HG02642 (cell line): ENCODE results near the gene NAP1L1.

Experiments
- ATAC-seq: cut with Tn5 transposase; IDR thresholded peaks from one replicate; pipeline ENCODE4 v1.9.1; 2021; ENCODE audit warnings: mild to moderate bottlenecking; ENCODE audit not compliant: unreplicated experiment, poor library complexity

Gene NAP1L1

GRCh38 chr12:76084863-76085519 lies 506 bp upstream of the NAP1L1 start:
- ATAC-seq: peak; percentile 64

GRCh38 chr12:76083246-76083903 lies 1.1 kb downstream of the NAP1L1 start:
- ATAC-seq: no peak

- ATAC-seq: no peak
Observed at GRCh38 chr12:76081909-76082308, 2.6 kb downstream of the NAP1L1 start.

- no peak for ATAC-seq
Observed at GRCh38 chr12:76080729-76081415, 3.6 kb downstream of the NAP1L1 start.

- ATAC-seq: no peak
Observed at GRCh38 chr12:76080017-76080728, 4.3 kb downstream of the NAP1L1 start.

- no peak for ATAC-seq
Observed at GRCh38 chr12:76078748-76079147, 5.7 kb downstream of the NAP1L1 start.

- ATAC-seq: no peak
Observed at GRCh38 chr12:76075448-76075847, 9.0 kb downstream of the NAP1L1 start.

- peak; percentile 45 for ATAC-seq
Observed at GRCh38 chr12:76074701-76075336, 9.7 kb downstream of the NAP1L1 start.

GRCh38 chr12:76073561-76073960 lies 10.9 kb downstream of the NAP1L1 start:
- ATAC-seq: no peak

- ATAC-seq: no peak
Observed at GRCh38 chr12:76072568-76072967, 11.9 kb downstream of the NAP1L1 start.

GRCh38 chr12:76069339-76069738 lies 15.1 kb downstream of the NAP1L1 start:
- ATAC-seq: no peak

- no peak for ATAC-seq
Observed at GRCh38 chr12:76065917-76066316, 18.6 kb downstream of the NAP1L1 start.

GRCh38 chr12:76064904-76065303 lies 19.6 kb downstream of the NAP1L1 start:
- no peak for ATAC-seq

- ATAC-seq: no peak
Observed at GRCh38 chr12:76060111-76060510, 24.4 kb downstream of the NAP1L1 start.

GRCh38 chr12:76057326-76057725 lies 27.2 kb downstream of the NAP1L1 start:
- no peak for ATAC-seq

- ATAC-seq: no peak
Observed at GRCh38 chr12:76055393-76055792, 29.1 kb downstream of the NAP1L1 start.

GRCh38 chr12:76049575-76050251 lies 34.8 kb downstream of the NAP1L1 start:
- ATAC-seq: no peak

GRCh38 chr12:76047742-76048141 lies 36.7 kb downstream of the NAP1L1 start:
- ATAC-seq: no peak

- ATAC-seq: no peak
Observed at GRCh38 chr12:76047060-76047459, 37.4 kb downstream of the NAP1L1 start.

GRCh38 chr12:76043377-76043776 lies 41.1 kb downstream of the NAP1L1 start:
- no peak for ATAC-seq
